NCI-H1048 (cell line): ENCODE measurements around the gene HNRNPDL.
A peak's percentile ranks its signal among the peaks of the same experiment; 100 is the strongest.
"Not testable (repeated sequence)": the region's sequence is repeated elsewhere in the genome, so short reads cannot be mapped to it uniquely, and the experiment has no call there.

Source experiments
- DNase-seq: peaks from one replicate; lab custom pipeline; 2025; lab: John Stamatoyannopoulos, UW

HNRNPDL gene

DNA sequence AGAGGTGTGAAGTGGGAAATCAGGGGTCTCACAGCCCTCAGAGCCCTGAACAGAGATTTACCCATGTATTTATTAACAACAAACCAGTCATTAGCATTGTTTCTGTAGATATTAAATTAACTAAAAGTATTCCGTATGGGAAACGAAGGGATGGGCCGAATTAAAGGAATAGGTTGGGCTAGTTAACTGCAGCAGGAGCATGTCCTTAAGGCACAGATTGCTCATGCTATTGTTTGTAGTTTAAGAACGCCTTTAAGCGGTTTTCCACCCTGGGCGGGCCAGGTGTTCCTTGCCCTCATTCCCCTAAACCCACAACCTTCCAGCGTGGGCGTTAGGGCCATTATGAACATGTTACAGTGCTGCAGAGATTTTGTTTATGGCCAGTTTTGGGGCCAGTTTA, 44.0 kb downstream of the HNRNPDL start:
- DNase-seq = not testable (repeated sequence)

DNA sequence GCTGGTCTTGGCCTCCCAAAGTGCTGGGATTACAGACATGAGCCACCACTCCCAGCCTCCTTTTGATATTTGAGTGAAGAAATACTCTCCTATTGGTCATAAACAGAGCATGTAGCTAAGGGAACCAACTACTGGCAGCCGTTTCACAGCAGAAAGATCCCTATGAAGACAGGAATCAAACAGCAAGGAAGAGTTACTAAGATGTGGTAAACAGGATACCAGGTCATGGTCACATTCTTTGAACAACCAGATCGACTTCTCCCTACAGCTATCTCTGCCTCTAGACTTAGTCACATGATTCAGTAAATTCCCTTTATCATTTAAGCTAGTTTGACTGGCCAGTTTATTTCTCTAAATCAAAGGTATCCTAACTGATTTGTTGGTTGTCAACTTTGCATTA, 47.5 kb downstream of the HNRNPDL start:
- DNase-seq = no peak

DNA sequence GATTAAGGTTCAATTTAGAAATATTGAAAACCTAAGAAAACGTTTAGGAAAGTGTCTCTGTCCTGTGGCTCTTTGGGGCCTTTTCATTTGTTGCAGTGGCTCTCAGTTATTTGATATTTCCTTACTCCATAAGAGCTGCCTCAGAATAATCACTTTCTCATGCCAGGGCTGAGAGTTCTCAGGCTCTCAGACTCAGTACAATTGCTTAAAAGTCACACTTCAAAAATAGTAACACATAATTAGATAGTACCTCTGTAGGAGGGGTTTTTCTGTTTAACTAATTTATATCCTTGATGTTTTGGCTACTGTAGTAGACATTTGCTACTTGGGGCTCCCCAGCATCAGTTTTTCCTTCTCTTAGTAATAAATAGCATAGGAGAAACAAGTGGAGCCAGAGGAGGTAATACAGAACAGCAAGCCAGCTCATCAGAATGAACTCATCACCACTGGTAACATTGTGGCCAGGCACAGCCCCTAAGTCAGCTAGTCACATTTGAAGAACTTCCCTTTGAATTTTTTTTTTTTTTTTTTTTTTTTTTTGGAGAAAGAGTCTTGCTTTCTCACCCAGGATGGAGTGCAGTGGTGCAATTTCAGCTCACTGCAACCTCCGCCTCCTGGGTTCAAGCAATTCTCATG, 48.5 kb downstream of the HNRNPDL start:
- DNase-seq = no peak

DNA sequence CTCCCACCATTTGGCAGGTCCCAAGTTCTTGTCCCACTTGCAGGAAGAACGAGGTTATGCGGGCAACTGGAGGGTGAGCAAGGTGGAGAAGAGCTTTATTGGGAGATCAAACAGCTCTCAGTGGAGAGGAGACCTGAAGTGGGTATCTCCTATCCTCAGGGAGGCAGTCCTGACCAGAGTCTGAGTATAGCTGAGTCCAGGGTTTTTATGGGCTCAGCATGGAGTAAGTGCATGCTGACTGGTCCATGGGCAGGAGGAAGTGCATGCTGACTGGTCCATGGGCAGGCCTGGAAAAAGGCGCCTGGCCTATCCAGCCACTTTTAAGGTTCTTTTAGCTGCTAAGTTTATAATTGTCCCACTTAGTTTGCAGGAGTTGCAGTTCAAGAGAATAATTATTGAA, 49.0 kb downstream of the HNRNPDL start:
- no peak for DNase-seq

DNA sequence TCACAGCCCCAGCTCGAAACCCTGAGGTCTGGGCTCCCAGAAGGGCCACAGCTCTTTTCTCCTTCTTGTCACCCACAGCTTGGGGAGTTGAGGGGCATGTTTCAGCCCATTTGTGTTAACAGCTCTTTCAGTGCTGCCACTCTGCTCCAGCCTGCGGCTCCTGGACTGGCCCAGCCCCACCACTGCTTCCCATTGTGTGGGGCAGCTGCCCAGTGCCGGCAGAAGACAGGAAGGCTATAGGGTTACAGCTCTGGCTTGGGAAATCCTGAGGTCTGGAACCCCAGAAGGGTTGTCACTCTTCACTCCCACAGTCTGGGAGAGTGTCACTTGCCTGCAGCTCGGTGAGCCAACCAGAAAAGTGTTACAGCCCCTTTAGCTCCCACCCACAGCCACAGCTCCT, 49.4 kb downstream of the HNRNPDL start:
- DNase-seq = no peak

DNA sequence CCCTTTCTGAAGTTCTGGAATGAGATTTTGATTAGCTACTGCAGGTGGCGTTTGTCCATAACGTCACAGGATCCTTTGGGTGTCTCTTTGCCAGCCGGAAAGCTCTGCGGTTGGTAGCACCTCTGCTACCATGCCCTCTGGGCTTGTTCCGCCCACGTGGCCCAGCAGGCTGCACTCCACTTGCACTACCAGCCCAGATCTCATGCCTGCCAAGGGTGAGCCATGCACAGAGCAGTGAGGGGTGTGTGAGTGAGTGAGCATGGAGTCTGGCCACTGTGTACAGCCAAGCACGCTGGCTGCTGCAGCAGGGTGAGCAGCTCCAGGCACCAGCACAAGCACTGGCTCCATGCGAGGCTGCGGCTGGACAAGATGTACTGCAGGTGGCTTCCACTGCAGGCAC, 49.9 kb downstream of the HNRNPDL start:
- DNase-seq = peak; percentile 6

DNA sequence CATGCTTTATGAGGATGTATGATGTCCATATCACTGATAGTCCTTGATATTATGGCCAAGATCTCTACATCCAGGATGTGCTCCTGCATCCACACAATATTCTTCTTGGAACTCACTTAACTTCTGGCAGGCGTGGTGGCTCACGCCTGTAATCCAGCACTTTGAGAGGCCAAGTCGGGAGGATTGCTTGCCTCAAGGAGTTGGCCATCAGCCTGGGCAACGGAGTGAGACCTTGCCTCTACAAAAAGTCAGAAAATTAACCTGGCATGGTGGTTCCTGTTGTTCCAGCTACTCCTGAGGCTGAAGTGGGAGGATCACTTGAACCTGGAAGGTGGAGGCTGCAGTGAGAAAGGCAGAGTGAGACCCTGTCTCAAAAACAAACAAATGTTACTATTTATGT, 54.2 kb downstream of the HNRNPDL start:
- no peak for DNase-seq

DNA sequence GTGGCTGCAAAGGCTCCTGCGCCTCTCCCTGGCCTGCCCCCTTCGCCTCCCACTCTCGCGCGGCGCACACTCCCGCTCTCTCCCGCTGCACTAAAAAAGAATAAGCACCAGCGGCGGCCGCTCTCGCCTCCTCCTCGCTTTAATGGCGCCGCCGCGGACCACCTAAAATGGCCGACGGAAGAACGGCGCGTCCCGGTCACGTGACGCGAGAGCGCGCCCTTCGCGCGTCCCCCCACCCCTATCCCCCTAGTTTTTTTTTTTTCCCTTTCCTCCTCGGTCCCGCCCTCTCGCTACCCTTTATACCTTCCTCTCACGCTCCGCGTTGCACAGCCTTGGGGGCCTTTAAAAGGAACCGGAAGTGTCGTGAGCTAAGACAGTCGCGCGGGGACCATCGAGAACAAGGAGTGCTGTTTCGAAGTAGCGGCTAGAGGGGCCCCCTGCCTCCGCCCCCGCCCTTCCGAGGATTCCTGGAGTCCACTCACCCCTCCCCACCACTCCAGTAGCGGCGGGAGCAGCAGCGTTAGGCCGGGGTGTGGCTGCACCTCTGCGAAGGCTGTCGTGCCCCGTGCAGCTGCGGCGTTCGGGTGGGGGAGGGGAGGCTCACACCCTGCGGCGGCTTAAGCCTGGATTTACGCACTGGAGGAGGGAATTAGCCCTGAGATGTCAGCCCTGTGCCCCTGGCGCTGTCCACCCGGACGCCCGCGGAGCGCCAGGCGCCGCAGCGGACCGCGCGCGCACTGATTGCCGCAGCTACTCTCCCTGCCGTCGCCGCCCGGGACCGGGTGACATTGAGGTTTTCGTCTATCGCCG, 56.2 kb downstream of the HNRNPDL start, which contains the start of gene HNRNPD:
HNRNPD (minus strand) TSS at position 176 of the 810 bp plus-strand sequence. CDS start 313 bp downstream, outside the sequence.
- DNase-seq = peak; percentile 99

DNA sequence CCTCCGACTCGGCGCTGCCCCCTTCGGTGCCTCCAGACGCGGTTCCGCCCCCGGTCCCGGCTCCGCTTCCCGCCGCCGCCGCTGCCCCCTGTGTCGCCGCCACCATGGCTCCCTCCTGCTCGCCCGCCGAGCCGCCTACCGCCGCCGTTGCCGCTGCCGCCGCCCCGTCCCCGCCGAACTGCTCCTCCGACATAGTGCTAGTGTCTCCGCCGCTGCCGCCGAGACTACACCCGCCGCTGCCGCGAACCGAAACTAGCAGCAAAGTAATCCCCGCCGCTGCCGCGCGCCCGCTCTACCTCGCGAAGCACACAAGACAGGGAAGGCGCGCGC, 56.8 kb downstream of the HNRNPDL start:
- DNase-seq = no peak
